Ovary (tissue), 10 donors: ENCODE measurements around the gene TOR1AIP1. TPM values are rescaled to one million over a fixed set of nuclear protein-coding genes. Genes with fewer than 3 reads are reported as not detected.
"Not testable (repeated sequence)": the region's sequence is repeated elsewhere in the genome, so short reads cannot be mapped to it uniquely, and the experiment has no call there.

Experiments used
- DNase-seq, 5 donors: peaks; one replicate each; pipeline ENCODE4 v3.0.0-alpha.2; 2019 to 2020
- H3K27ac ChIP-seq, 2 donors: fragments of 200-600 bp; one replicate each; pipeline versions ENCODE4 v1.5.1 to v1.8.0; 2019 to 2022
- H3K27me3 ChIP-seq: fragments of 200-600 bp; one replicate; pipeline ENCODE4 v1.8.0; 2022
- H3K36me3 ChIP-seq: fragments of 200-600 bp; sonication (generic); one replicate; pipeline ENCODE4 v1.5.1; 2019
- H3K4me1 ChIP-seq: one replicate; pipeline ENCODE4 v1.8.1; 2013; ENCODE audit warnings: mild to moderate bottlenecking, moderate library complexity; ENCODE audit not compliant: insufficient read depth
- H3K4me3 ChIP-seq: fragments of 200-600 bp; sonication (generic); one replicate; pipeline ENCODE4 v1.5.1; 2017
- H3K9me3 ChIP-seq, 2 donors: fragments of 200-600 bp in 1 of 2; sonication (generic) in 1 of 2; one replicate each; pipeline versions ENCODE4 v1.5.1 to v1.8.1; 2013 to 2019; ENCODE audit warnings: mild to moderate bottlenecking in 1 of 2, moderate library complexity in 1 of 2
- EP300 ChIP-seq: sonication (generic); formaldehyde crosslinking; IDR thresholded peaks from one replicate; pipeline ENCODE4 v1.6.1; 2017; ENCODE audit warnings: antibody characterized with exemption
- POLR2A ChIP-seq: fragments of 450-650 bp; IDR thresholded peaks from one replicate; pipeline ENCODE4 v1.6.1; 2017; ENCODE audit warnings: antibody characterized with exemption, mild to moderate bottlenecking, moderate library complexity
- WGBS, 3 donors: extraction: QIAGEN DNeasy Blood & Tissue Kit in 1 of 3; methylation state at CpG; one replicate each; pipeline versions ENCODE4 v1.1.5 to v1.1.7; 2013 to 2017; 5-methylcytosine and 5-hydroxymethylcytosine counted together
- intact Hi-C, 4 donors: fragments of 100-400 bp; cut with DNase I; formaldehyde crosslinking; loops; one replicate each; pipeline versions ENCODE4 v1.11.0 to v1.15.1; 2022 to 2023
- long read RNA-seq, 3 donors: library from polyadenylated mRNA in 2 of 3; unstranded in 2 of 3; transcript quantifications; one replicate each; pipeline ENCODE4 v2.0.0 and lab custom pipeline, GENCODE V29; 2021 to 2026
- polyA plus RNA-seq, 2 donors: library from polyadenylated mRNA; stranded (reverse); fragments of 200-250 nt in 1 of 2; fragments of 350-450 nt in 1 of 2; fragmentation: Illumina TruSeq in 1 of 2; extraction: RNeasy Lipid Tissue Mini Kit (QIAGEN cat#74804) in 1 of 2; gene quantifications; one replicate each; pipeline ENCODE4 v1.2.3, GENCODE V29; 2013 to 2014
- total RNA-seq, 7 donors: library from RNA; depleted of rRNA in 2 of 7; stranded (reverse); fragments of >200 nt in 2 of 7; fragmentation: NEBNext Ultra II Directional in 3 of 7; extraction: Animal tissue kit (Norgen Biotek cat#: 25700) in 3 of 7; gene quantifications; one replicate each; pipeline versions ENCODE4 v1.1.0 to v1.2.4, GENCODE V29; 2016 to 2023
- TF ChIP-seq, protein P1 (sequence below), 3 donors: fragments of 450-650 bp in 2 of 3; fragments of 200-600 bp in 1 of 3; IDR thresholded peaks; one replicate each; pipeline versions ENCODE4 v1.5.1 to v1.8.0; 2016 to 2022; ENCODE audit warnings: antibody characterized with exemption in 3 of 3, mild to moderate bottlenecking in 1 of 3
- donor health status: DM: no; HTN: no; CAD: no; lungs with moderate emphysema.
- donor health status: DM: no; HTN: no; CAD: no.
- donor health status: Bipolar disorder and iron deficiency.
- donor health status: DM: yes; HTN: yes; CAD: no.
- donor health status: DM: no; HTN: no; CAD: no.
- donor health status: DM: yes; HTN: yes; CAD: no.

TOR1AIP1 gene, protein sequence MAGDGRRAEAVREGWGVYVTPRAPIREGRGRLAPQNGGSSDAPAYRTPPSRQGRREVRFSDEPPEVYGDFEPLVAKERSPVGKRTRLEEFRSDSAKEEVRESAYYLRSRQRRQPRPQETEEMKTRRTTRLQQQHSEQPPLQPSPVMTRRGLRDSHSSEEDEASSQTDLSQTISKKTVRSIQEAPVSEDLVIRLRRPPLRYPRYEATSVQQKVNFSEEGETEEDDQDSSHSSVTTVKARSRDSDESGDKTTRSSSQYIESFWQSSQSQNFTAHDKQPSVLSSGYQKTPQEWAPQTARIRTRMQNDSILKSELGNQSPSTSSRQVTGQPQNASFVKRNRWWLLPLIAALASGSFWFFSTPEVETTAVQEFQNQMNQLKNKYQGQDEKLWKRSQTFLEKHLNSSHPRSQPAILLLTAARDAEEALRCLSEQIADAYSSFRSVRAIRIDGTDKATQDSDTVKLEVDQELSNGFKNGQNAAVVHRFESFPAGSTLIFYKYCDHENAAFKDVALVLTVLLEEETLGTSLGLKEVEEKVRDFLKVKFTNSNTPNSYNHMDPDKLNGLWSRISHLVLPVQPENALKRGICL
- total RNA-seq (10 to 100 TPM; 55.4 to 70.9 (median 61.1) TPM), polyA plus RNA-seq (10 to 100 TPM; 46.2 to 93.5 TPM)
- long read RNA-seq, donor 1, full-length matches to known transcripts = 26 of 54 reads
- long read RNA-seq, donor 1, partial matches to known transcripts = 18 of 54 reads
- long read RNA-seq, donor 1, other reads (novel, unspliced or antisense) = 10 of 54 reads
- long read RNA-seq, donor 2, full-length matches to known transcripts = 8 of 14 reads
- long read RNA-seq, donor 2, partial matches to known transcripts = 6 of 14 reads
- long read RNA-seq, donor 2, other reads (novel, unspliced or antisense) = 0 of 14 reads
- long read RNA-seq, donor 3, full-length matches to known transcripts = 40 of 50 reads
- long read RNA-seq, donor 3, partial matches to known transcripts = 0 of 50 reads
- long read RNA-seq, donor 3, other reads (novel, unspliced or antisense) = 10 of 50 reads

DNA sequence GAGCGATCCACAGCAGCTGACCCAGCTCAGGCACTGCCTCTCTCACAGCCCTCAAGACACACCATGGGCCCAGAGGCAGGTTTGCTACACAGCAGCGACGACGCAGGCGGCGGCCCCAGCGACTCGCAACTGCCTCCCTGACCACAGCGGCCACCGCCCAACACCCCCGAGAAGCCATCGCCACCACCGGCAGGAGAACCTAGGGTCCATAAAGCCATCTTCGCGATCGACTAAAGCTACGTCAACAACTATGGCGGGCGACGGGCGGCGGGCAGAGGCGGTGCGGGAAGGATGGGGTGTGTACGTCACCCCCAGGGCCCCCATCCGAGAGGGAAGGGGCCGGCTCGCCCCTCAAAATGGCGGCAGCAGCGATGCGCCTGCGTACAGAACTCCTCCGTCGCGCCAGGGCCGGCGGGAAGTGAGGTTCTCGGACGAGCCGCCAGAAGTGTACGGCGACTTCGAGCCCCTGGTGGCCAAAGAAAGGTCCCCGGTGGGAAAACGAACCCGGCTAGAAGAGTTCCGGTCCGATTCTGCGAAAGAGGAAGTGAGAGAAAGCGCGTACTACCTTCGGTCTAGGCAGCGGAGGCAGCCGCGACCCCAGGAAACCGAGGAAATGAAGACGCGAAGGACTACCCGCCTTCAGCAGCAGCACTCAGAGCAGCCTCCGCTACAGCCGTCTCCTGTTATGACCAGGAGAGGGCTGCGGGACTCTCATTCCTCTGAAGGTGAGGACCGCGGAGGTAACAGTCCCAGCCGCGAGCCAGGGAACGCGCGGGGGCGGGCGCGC lies at the start of gene TOR1AIP1:
TOR1AIP1 (plus strand) TSS at position 33 of the 787 bp plus-strand sequence; CDS start at position 251, 218 bp downstream.
- intact Hi-C loops = loop anchor here in 2 of 4 donors (2.0 to 10.0 kb wide), 3 partner anchors 72 to 270 kb away; partner anchors contain the start of genes CEP350 (in 2 of the 2) and QSOX1 (in 1 of the 2)
- WGBS, 3 donors = 0 to 1% (median 1%) methylated on average over 36 to 72 of the region's 72 CpGs
- H3K36me3 ChIP-seq = no peaks in the 10 kb centered on the region
- TF ChIP-seq, protein P1, sequence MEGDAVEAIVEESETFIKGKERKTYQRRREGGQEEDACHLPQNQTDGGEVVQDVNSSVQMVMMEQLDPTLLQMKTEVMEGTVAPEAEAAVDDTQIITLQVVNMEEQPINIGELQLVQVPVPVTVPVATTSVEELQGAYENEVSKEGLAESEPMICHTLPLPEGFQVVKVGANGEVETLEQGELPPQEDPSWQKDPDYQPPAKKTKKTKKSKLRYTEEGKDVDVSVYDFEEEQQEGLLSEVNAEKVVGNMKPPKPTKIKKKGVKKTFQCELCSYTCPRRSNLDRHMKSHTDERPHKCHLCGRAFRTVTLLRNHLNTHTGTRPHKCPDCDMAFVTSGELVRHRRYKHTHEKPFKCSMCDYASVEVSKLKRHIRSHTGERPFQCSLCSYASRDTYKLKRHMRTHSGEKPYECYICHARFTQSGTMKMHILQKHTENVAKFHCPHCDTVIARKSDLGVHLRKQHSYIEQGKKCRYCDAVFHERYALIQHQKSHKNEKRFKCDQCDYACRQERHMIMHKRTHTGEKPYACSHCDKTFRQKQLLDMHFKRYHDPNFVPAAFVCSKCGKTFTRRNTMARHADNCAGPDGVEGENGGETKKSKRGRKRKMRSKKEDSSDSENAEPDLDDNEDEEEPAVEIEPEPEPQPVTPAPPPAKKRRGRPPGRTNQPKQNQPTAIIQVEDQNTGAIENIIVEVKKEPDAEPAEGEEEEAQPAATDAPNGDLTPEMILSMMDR (IDR thresholded peaks at IDR 0.05) = peak; percentile 6 to 84 (median 81)
- TF ChIP-seq POLR2A (peak; percentile 99), EP300 (no peak)
- H3K4me3 ChIP-seq = peak within 1 kb of the TSS; percentile 65
- peak within 1 kb of the TSS; percentile 97 for H3K27ac ChIP-seq
- DNase-seq = peak; percentile 98
- no peaks in the 10 kb centered on the region for H3K27me3 ChIP-seq
- no peaks in the 10 kb centered on the region for H3K9me3 ChIP-seq
- H3K4me1 ChIP-seq = peaks cover 7% of the 10 kb centered on the region

DNA sequence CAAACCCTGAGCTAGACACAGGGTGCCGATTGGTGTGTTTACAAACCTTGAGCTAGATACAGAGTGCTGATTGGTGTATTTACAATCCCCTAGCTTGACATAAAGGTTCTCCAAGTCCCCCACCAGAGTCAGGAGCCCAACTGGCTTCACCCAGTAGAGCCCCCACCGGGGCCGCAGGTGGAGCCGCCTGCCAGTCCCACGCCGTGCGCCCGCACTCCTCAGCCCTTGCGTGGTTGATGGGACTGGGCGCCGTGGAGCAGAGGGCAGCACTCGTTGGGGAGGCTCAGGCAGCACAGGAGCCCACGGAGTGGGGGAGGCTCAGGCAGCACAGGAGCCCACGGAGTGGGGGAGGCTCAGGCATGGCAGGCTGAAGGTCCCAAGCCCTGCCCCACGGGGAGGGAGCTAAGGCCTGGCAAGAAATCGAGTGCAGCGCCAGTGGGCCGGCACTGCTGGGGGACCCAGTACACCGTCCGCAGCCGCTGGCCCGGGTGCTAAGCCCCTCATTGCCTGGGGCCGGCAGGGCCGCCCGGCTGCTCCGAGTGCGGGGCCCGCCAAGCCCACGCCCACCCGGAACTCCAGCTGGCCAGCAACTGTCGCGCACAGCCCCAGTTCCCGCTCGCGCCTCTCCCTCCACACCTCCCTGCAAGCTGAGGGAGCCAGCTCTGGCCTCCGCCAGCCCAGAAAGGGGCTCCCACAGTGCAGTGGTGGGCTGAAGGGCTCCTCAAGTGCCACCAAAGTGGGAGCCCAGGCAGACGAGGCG lies 45.2 kb upstream of the TOR1AIP1 start:
- 96 to 98% (median 97%) methylated on average over 37 to 38 of the region's 38 CpGs for WGBS, 3 donors
- H3K27me3 ChIP-seq, intact Hi-C loops, H3K27ac ChIP-seq, H3K4me1 ChIP-seq, H3K9me3 ChIP-seq, DNase-seq, H3K36me3 ChIP-seq, H3K4me3 ChIP-seq: not testable (repeated sequence)

DNA sequence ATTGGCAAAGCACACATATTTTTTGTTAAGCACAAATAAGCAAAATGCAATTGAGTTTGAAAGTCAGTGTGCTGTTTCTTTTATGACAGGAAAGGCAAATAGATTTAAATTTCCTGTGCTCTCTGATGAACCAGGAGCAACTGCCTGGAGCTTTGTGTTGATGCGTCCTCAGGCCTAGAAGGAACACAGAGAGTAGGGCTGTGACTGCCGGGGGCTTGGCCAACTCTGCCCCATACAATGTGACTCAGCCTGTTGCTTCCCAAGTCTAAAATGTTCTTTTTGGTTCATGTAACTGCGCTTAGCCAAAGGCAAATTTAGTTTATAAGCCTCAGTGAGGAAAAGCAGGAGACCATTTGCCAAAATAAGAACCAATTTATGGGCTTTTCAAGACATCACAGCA lies 42.0 kb upstream of the TOR1AIP1 start:
- no peaks in the 10 kb centered on the region for H3K36me3 ChIP-seq
- TF ChIP-seq POLR2A (no peak), EP300 (no peak)
- TF ChIP-seq, protein P1 (IDR thresholded peaks at IDR 0.05) = no peak

DNA sequence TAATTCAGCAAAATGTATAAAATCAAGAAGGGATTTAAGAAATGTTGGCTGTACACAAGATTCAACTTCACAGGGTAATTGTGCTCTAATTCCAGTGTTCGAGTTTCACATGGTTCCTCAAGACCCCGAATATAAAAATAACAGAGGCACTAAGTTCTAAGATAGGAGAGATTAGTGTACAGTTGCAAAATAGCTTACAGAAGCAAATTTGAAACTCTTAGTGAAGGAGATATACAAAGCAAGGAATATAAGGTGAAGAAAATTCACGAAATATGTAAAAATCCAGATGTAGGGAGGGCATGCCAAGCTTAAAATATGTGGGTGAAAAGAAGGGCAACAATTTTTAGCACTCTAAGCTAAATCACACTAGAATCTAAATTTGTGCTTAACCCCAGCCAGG lies 33.9 kb upstream of the TOR1AIP1 start:
- WGBS, 3 donors = 84 to 91% (median 90%) methylated on average over 3 of the region's 3 CpGs
- H3K27ac ChIP-seq = no peak overlapping the region
- intact Hi-C loops = no loop called here

More for the DNA sequence above, 42.0 kb upstream of the TOR1AIP1 start:
- H3K9me3 ChIP-seq = no peaks in the 10 kb centered on the region
- no peaks in the 10 kb centered on the region for H3K4me1 ChIP-seq
- intact Hi-C loops = no loop called here
- no peaks in the 10 kb centered on the region for H3K27me3 ChIP-seq
- H3K27ac ChIP-seq = no peak overlapping the region
- no peak overlapping the region for H3K4me3 ChIP-seq
- DNase-seq = no peak
- WGBS, 3 donors = 83 to 94% (median 90%) methylated on average over 3 of the region's 3 CpGs

More for the DNA sequence above, 33.9 kb upstream of the TOR1AIP1 start:
- no peak for DNase-seq
- Histone ChIP-seq H3K36me3 (no peaks in the 10 kb centered on the region), H3K4me3 (no peak overlapping the region), H3K4me1 (no peaks in the 10 kb centered on the region), H3K9me3 (no peaks in the 10 kb centered on the region), H3K27me3 (no peaks in the 10 kb centered on the region)
- TF ChIP-seq EP300 = no peak
- TF ChIP-seq, protein P1 (IDR thresholded peaks at IDR 0.05) = no peak
- no peak for TF ChIP-seq POLR2A
